Measurements from ENCODE around the gene CFAP65.
A peak's percentile ranks its signal among the peaks of the same experiment; 100 is the strongest.

CFAP65 gene

GRCh38 chr2:219060821-219061791, 19.8 kb upstream of the CFAP65 start, which contains the start of gene IHH:
TSS of gene IHH (minus strand) at chr2:219060921. CDS start at chr2:219060467, 454 bp downstream.
- DNase-seq, result no peak

GRCh38 chr2:219059725-219060682, 18.7 kb upstream of the CFAP65 start:
- no peak for DNase-seq

GRCh38 chr2:219059375-219059724, 18.0 kb upstream of the CFAP65 start:
- no peak for DNase-seq

GRCh38 chr2:219058541-219059374, 17.4 kb upstream of the CFAP65 start:
- no peak for DNase-seq

GRCh38 chr2:219057709-219058540, 16.6 kb upstream of the CFAP65 start:
- DNase-seq, result peak; percentile 79

- DNase-seq, result no peak
These were observed 15.8 kb upstream of the CFAP65 start for GRCh38 chr2:219056896-219057708.

GRCh38 chr2:219056176-219056895, 15.0 kb upstream of the CFAP65 start:
- no peak for DNase-seq

- DNase-seq, result no peak
These were observed 13.9 kb upstream of the CFAP65 start for GRCh38 chr2:219054956-219055903.

GRCh38 chr2:219049282-219049681, 8.0 kb upstream of the CFAP65 start:
- DNase-seq, result no peak

GRCh38 chr2:219045937-219046550, 4.7 kb upstream of the CFAP65 start:
- DNase-seq, result no peak

GRCh38 chr2:219042750-219043149, 1.4 kb upstream of the CFAP65 start:
- no peak for DNase-seq

- DNase-seq, result no peak
These were observed 841 bp upstream of the CFAP65 start for GRCh38 chr2:219042157-219042556.

- no peak for DNase-seq
These were observed 2.7 kb downstream of the CFAP65 start for GRCh38 chr2:219038600-219038999.

GRCh38 chr2:219037783-219038499, 3.4 kb downstream of the CFAP65 start:
- no peak for DNase-seq

- no peak for DNase-seq
These were observed 5.4 kb downstream of the CFAP65 start for GRCh38 chr2:219035942-219036341.

GRCh38 chr2:219034823-219035222, 6.5 kb downstream of the CFAP65 start:
- no peak for DNase-seq

- no peak for DNase-seq
These were observed 9.1 kb downstream of the CFAP65 start for GRCh38 chr2:219032051-219032745.
